Hematopoietic multipotent progenitor cell (in vitro differentiated cells): ENCODE data around the gene TYSND1. TPM values are rescaled to one million over a fixed set of nuclear protein-coding genes. Genes with fewer than 3 reads are reported as not detected.
"Not testable (repeated sequence)": the region's sequence is repeated elsewhere in the genome, so short reads cannot be mapped to it uniquely, and the experiment has no call there.

Experiments used
- DNase-seq, 3 donors: peaks; one replicate each; pipeline ENCODE4 v3.0.0-alpha.2; 2011 to 2015; ENCODE audit warnings: low read depth in 2 of 3, low spot score in 2 of 3
- total RNA-seq: library from RNA; depleted of rRNA; stranded (reverse); fragments of >200 nt; gene quantifications from one replicate; pipeline ENCODE4 v1.2.3, GENCODE V29; 2012

Gene TYSND1
- total RNA-seq, 1 donor = 12.7 TPM

DNA sequence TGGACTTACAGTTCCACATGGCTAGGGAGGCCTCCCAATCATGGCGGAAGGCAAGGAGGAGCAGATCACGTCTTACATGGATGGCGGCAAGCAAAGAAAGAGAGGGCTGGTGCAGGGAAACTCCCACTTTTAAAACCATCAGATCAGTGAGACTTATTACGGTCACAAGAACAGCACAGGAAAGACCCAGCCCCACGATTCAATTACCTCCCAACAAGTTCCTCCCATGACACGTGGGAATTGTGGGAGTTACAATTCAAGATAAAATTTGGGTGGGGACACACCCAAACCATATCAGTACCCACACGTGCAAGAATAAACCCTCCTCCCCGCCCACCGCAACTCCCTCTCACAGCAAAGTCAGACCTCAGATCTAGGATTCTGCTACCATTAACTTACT is 9.4 kb downstream of the TYSND1 start:
- no peak for DNase-seq

DNA sequence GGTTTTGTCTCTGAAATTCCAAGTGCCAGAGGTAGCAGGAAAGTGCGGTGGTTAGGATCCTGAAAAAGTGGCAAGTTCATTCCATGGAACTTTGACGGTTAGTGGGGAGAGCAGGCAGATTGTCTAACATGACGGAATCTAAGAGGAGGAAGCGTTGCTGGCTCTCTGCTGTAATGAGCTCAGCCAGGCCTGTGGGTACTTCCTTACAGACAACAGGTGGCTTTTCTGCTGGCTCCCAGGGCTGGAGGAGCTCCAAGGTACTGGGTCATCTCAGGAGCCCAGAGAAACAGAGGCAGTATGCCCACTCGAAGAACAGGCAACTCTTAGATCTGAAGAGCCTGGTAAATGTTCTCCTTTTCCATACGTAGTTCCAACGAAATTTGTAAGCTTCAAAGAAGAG is 10.8 kb downstream of the TYSND1 start:
- no peak for DNase-seq

GRCh38 chr10:70135046-70135445 is 11.5 kb downstream of the TYSND1 start:
- DNase-seq = no peak

GRCh38 chr10:70132098-70133029 is 14.1 kb downstream of the TYSND1 start, which contains the start of gene AIFM2:
Gene AIFM2 (minus strand): TSS chr10:70132825. CDS start chr10:70124084, 8,741 bp downstream.
- peak in 1 of 3 donors; percentile 53 for DNase-seq

DNA sequence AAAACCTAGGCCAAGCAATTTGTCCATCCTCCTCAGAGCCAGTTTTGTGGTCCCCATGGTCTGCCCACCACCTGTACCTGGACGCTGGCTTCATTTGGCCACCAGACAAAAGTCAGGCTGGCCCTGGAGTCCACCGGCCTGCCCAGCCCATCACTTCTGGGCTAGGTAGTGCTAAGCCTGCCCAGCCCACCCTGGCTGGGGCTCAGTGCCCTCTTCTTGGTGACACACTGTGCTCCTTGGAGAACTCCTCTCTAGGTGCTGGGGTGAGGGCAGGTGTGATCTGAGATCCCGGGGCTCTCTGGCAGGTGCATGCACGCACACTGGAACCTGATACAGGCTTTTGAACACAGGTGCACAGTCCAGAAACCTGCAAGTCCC is 15.0 kb downstream of the TYSND1 start:
- DNase-seq = no peak

GRCh38 chr10:70130878-70131559 is 15.5 kb downstream of the TYSND1 start:
- DNase-seq = no peak

DNA sequence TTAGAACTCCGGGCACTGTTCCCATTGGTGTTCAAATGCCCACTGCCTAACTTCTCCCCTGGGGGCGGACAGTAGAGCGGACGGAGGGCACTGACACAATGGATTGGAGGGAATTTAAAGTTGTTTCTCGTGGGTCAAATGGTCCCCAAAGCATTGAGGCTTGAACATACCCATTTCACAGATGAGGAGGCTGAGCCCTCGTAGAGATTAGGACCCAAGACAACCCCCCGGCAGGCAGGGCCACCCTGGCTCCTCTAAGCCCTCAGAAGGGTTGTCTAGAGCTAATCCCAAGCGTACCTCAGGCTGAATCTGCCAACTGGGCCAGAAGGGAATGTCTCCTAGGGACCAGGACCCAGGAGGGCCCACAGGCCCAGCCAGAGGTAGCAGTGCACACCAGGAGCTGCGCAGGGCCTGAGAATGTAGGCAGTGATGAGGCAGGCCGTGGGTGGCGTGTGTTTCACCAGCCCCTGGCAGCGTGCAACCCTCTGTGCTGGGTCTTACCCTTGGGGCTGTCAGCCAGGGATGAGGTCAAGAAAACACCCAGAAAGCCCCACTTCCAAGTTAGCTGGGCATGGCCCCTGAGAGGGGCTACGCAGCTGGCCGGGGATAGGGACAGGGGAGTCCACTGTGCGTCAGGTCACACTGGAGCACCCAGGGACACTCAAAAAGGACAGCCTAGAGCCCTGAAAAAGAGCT is 19.7 kb downstream of the TYSND1 start:
- DNase-seq = no peak

- DNase-seq = peak in 2 of 3 donors; percentile 63 to 88
These were observed 20.5 kb downstream of the TYSND1 start for GRCh38 chr10:70125918-70126552.

DNA sequence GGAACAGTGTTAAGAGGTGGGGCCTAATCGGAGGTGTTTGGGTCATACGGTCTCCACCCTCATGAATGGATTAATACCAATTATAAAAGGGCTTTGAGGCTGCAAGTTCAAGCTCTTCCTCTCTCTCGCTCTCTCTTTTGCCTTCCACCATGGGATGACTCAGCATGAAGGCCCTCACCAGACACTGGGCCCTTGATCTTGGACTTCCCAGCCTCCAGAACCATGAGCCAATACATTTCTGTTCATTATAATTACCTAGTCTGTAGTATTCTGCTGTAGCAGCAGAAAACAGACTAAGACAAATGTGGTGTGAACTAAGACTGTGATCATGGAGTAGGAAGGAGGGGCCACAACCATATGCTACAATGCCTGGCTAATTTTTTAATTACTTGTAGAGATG is 21.6 kb downstream of the TYSND1 start:
- no peak for DNase-seq

- DNase-seq = no peak
These were observed 22.1 kb downstream of the TYSND1 start for GRCh38 chr10:70124415-70124814.

DNA sequence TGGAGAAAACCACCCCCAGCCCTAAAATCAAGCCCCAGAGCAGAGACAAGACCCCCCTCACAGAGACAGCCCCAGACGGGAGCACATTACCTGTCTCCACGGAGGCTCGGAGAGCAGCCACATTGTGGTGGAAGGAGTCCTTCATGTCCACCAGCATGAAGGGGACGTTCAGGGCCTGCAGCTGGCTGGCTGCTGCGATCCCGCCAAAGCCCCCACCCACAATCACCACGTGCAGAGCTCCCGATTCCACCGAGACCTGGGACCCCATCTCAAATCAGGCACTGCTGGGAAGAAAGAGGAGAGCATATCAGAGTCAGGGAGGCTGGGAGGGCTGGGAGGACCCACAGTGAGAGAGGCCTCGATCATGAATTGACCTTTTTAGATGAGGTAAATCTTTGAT is 22.7 kb downstream of the TYSND1 start:
- DNase-seq = no peak

- DNase-seq = not testable (repeated sequence)
These were observed 23.3 kb downstream of the TYSND1 start for GRCh38 chr10:70123166-70123565.

DNA sequence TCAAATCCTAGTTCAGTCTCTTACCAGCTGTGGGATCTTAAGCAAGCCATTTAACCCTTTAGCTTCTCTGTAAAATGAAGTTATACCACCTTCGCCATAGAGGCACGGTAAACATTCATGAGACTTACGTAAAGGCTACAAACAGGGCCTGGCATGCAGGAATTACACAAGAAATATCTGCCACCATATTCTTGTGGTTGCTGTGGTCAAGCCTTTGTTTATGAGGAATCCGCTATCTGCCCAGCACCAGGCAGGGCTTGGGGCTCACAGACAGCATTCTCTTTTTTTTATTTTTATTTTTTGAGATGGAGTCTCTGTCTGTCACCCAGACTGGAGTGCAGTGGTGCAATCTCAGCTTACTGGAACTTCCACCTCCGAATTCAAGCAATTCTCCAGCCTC is 23.8 kb downstream of the TYSND1 start:
- peak in 1 of 3 donors; percentile 70 for DNase-seq

DNA sequence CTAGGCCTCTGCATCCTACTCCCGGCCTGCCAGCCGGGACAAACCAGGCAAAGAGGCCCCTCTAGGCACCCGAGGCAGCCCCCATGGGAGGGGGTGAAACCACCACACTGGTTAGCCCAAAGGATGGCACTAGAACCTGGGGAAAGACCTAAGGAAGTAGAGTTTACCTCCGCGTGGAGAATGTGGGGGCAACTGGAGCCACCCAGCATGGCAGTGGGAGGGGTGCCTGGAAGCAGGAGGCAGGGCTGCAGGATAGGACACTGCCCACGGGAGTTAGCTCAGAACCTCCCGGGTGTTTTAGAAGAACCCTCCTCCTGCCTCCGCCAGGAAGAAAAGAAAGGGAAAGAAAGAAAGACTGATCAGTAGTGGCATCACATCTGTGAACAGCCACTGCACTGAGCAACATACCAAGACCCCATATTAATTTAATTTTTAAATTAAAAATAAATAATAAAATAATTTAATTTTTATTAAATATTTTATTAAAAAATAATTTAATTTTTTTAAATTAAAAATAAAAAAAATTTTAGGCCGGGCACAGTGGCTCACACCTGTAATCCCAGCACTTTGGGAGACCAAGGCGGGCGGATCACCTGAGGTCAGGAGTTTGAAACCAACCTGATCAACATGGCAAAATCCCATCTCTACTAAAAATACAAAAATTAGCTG is 25.1 kb downstream of the TYSND1 start:
- DNase-seq = no peak

DNA sequence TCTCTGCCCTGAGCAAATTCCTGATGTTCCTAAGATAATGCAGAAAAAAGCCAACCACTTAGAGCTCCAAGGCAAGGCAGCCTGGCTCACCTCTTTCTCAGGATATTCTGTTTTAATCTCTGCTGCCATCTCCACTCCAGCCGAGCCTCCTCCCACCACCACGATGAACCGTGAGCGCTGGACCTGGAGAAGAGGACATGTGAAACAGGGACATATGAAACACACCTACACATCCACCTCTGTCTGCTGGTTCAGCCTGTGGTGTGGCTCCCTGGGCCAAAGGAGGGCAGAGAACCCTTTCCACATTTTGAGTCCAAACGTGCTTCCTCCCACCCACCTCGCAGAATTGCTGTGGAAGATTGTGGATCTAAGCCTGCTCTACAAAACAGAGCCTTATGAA is 26.1 kb downstream of the TYSND1 start:
- no peak for DNase-seq

DNA sequence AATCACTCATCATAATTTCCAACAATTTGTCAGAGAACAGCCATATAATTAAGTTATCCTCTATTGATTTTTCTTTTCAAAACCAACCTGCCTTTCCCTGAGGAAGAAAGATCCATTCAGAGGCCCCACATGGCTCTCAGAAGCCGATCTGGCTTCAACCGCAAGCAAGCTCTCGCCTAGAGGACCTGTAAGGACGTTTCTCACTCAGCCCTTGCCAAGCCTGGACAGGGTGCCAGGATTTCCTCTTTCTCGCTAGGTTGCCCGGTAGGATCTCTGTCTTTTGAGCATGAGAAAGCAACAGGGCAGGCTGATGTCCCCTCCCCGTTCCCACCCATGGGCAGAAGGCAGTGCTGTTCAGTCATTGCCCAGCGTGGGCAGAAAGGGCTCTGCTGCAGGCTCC is 26.9 kb downstream of the TYSND1 start:
- no peak for DNase-seq

- no peak for DNase-seq
These were observed 27.3 kb downstream of the TYSND1 start for GRCh38 chr10:70119197-70119596.

DNA sequence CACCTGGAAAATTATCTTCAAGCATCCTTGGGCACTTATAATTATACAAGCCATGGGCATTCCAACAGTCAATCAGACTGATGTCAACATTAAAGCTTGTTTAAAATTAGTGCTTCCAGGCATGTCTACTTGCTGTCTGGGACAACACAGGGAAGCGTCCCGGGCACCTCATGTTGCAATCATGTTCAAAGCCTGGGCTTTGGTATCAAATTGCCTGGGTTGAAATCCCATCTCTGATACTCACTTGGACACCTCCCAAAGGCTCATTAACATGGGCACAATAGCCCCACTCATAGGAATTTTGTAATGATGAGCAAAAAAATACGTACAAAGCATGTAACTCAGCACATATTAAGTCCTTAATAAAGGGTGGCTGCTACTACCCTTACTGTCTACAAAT is 28.3 kb downstream of the TYSND1 start:
- no peak for DNase-seq

GRCh38 chr10:70117646-70118045 is 28.9 kb downstream of the TYSND1 start:
- DNase-seq = no peak

- peak in 2 of 3 donors; percentile 45 to 57 for DNase-seq
These were observed 30.4 kb downstream of the TYSND1 start for GRCh38 chr10:70115948-70116682.
